Measurements from ENCODE around the gene STX1A.
"Not testable (repeated sequence)": the region's sequence is repeated elsewhere in the genome, so short reads cannot be mapped to it uniquely, and the experiment has no call there.

The STX1A gene

GRCh38 chr7:73722785-73723184, 3.3 kb upstream of the STX1A start:
- TF ChIP-seq CTCF (IDR thresholded peaks at IDR 0.05; ENCODE audit: low read depth, low read length), result no peak
- H3K4me3 ChIP-seq (ENCODE audit: low read depth, low read length), result no peak overlapping the region

GRCh38 chr7:73722182-73722581, 2.7 kb upstream of the STX1A start:
- not testable (repeated sequence) for H3K4me3 ChIP-seq (ENCODE audit: low read depth, low read length)

- TF ChIP-seq CTCF (IDR thresholded peaks at IDR 0.05; ENCODE audit: low read depth, low read length), result no peak
- no peak overlapping the region for H3K4me3 ChIP-seq (ENCODE audit: low read depth, low read length)
Observed at GRCh38 chr7:73721377-73721817, 1.9 kb upstream of the STX1A start.

- not testable (repeated sequence) for H3K4me3 ChIP-seq (ENCODE audit: low read depth, low read length)
Observed at GRCh38 chr7:73720443-73720842, 974 bp upstream of the STX1A start.

GRCh38 chr7:73719806-73720169, 319 bp upstream of the STX1A start:
- no peak for TF ChIP-seq CTCF (IDR thresholded peaks at IDR 0.05; ENCODE audit: low read depth, low read length)
- H3K4me3 ChIP-seq (ENCODE audit: low read depth, low read length), result peak overlapping the region; percentile 50

GRCh38 chr7:73718438-73718881, 1.0 kb downstream of the STX1A start:
- H3K4me3 ChIP-seq (ENCODE audit: low read depth, low read length), result peak overlapping the region; percentile 86
- no peak for TF ChIP-seq CTCF (IDR thresholded peaks at IDR 0.05; ENCODE audit: low read depth, low read length)

- TF ChIP-seq CTCF (IDR thresholded peaks at IDR 0.05; ENCODE audit: low read depth, low read length), result no peak
- H3K4me3 ChIP-seq (ENCODE audit: low read depth, low read length), result peak overlapping the region; percentile 86
Observed at GRCh38 chr7:73717991-73718405, 1.5 kb downstream of the STX1A start.

GRCh38 chr7:73717025-73717807, 2.3 kb downstream of the STX1A start:
- peak overlapping the region; percentile 86 for H3K4me3 ChIP-seq (ENCODE audit: low read depth, low read length)
- TF ChIP-seq CTCF (IDR thresholded peaks at IDR 0.05; ENCODE audit: low read depth, low read length), result no peak

All from WI38 (cell line).